Measurements from ENCODE around the gene ZNG1F. TPM values are rescaled to one million over a fixed set of nuclear protein-coding genes. Genes with fewer than 3 reads are reported as not detected.
"Not testable (repeated sequence)": the region's sequence is repeated elsewhere in the genome, so short reads cannot be mapped to it uniquely, and the experiment has no call there.

ZNG1F gene
- 7.7 and 13.3 TPM in 2 replicates for total RNA-seq (2014; rRNA removed; shearing (Covaris generic))
- 14.0 and 18.3 TPM in 2 replicates for polyA plus RNA-seq (2016; fragmentation: Nextera tagmentation; extraction: Ambion mirVana)
- long read RNA-seq, partial matches to known transcripts, result 6 of 12 reads
- long read RNA-seq, other reads (novel, unspliced or antisense), result 6 of 12 reads

DNA sequence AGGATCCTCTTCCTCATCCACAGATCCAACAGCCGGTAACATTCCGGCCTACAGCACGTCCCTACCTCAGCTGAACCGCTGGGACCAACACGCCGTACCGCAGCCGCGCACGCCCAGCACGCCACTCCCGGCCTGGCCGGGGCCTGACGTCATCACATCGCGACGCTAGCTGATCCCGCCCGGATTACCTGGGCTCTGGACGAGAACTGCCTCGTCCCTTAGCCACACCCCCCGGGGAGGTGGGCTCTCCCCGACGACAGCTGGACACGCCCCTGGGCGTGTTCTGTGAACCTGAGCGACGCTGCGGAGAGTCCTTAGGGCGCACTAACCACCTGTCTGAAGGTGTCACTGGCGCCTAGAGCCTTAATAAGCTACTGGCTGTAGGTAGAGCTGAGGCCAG, at the start of gene ZNG1F:
Gene ZNG1F, minus strand, starts transcription at position 101 of the 400 bp plus-strand sequence. Its CDS starts 59 bp downstream, at position 42.
- not testable (repeated sequence) for H3K27ac ChIP-seq (ENCODE audit: low read depth); H3K9me3 Mint-ChIP-seq; H3K27me3 Mint-ChIP-seq (ENCODE audit: insufficient read depth, low read depth, poor library complexity); ATAC-seq; DNase-seq (ENCODE audit: low spot score); H3K9me2 ChIP-seq (ENCODE audit: insufficient read depth); H3K4me3 ChIP-seq; H3K27me3 ChIP-seq (ENCODE audit: insufficient read depth); H2AFZ ChIP-seq; H4K20me1 ChIP-seq (replicated peaks; ENCODE audit: insufficient read depth); H3K4me1 ChIP-seq (ENCODE audit: insufficient read depth); H3K4me1 Mint-ChIP-seq; H3K36me3 Mint-ChIP-seq (ENCODE audit: low read depth); H3K27ac Mint-ChIP-seq; H3F3A ChIP-seq (replicated peaks; ENCODE audit: low read depth); H3K36me3 ChIP-seq (ENCODE audit: insufficient read depth); H3K79me2 ChIP-seq (replicated peaks; ENCODE audit: insufficient read depth); H3K4me3 Mint-ChIP-seq; H3K4me2 ChIP-seq

DNA sequence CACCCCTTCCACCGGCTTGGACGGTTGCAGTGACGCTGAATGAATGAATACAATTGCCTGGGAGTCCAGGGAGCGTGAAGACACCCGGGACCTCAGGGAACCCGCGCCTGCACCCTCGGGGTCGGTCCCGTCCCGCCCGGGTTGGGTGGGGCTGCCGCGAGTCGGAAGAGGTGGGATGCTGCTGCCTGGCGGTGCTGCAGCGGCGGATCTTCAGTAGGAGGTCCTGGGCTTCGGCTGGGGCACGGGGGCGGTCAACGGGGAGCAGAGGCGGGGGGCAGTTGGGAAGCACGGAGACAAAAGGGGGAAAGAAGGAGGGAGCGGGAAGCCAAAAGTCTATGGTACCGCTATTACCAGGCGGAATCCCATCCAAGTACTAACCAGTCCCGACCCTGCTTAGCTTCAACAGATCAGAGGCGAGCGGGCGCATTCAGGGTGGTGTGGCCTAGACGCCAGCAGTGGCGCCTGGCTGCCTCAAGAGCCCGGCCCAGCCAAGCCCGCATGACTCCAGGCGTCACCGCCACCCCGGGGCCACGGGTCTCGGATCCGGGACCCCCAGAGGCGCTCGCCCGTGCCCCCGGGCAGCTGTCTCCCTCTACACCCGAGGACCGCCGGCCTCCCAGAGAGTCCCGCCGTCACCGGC, 48.1 kb upstream of the ZNG1F start:
- H3K27me3 ChIP-seq (ENCODE audit: insufficient read depth), result peaks cover 33% of the 10 kb centered on the region
- H3K36me3 ChIP-seq (ENCODE audit: insufficient read depth); H3K4me3 Mint-ChIP-seq; H3K4me1 Mint-ChIP-seq; H3K27ac Mint-ChIP-seq; H3K27ac ChIP-seq (ENCODE audit: low read depth); H2AFZ ChIP-seq; H3K4me1 ChIP-seq (ENCODE audit: insufficient read depth); H3K9me2 ChIP-seq (ENCODE audit: insufficient read depth); H3K4me2 ChIP-seq; H3F3A ChIP-seq (replicated peaks; ENCODE audit: low read depth); H4K20me1 ChIP-seq (replicated peaks; ENCODE audit: insufficient read depth); H3K79me2 ChIP-seq (replicated peaks; ENCODE audit: insufficient read depth); ATAC-seq: not testable (repeated sequence)
- 0 out of 2 replicates have a peak overlapping the region, but pooled peaks have one; percentile 30 for H3K4me3 ChIP-seq
- peak; percentile 0 for DNase-seq (ENCODE audit: low spot score)
- Mint-ChIP-seq H3K27me3 (ENCODE audit: insufficient read depth, low read depth, poor library complexity) (peaks cover 23% of the 10 kb centered on the region), H3K36me3 (ENCODE audit: low read depth) (peaks cover 26% of the 10 kb centered on the region), H3K9me3 (peaks cover 70% of the 10 kb centered on the region)

DNA sequence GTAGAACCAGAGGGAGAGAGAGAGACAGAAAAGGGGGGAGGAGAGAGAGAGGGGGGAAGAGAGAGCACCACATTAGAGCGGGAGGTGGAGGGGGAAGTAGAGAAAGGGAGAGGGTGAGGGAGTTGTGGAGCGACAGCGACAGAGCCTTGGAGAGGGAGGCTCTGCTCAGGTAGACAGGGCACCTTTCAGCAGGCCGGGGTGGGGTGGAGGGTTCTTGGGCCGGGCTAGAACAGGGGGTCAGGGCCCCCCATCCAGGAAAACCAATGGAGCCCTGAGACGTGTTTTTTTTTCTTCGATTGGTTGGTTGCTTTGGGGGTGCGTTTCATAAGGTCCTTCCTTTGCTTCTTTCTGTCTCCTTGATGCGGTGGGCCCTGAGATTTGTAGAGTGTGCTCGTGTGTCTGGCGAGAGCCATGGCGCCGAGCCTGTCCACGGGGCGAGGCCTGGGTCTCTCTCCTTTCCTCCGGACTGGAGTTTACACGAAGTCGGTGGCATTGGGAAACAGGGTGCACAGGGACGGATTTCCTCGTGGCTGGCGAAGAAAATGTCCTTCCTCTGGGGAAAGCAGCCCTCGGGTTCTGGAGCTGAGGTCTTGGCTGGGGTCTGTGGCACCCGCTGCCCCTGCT, 47.5 kb upstream of the ZNG1F start:
- H3K27ac ChIP-seq (ENCODE audit: low read depth), result not testable (repeated sequence)

More for the DNA sequence above, 47.5 kb upstream of the ZNG1F start:
- H2AFZ ChIP-seq; H3K4me3 ChIP-seq; H3F3A ChIP-seq (replicated peaks; ENCODE audit: low read depth); H3K4me3 Mint-ChIP-seq; H3K4me1 ChIP-seq (ENCODE audit: insufficient read depth); H3K27ac Mint-ChIP-seq; H3K36me3 ChIP-seq (ENCODE audit: insufficient read depth); ATAC-seq; H4K20me1 ChIP-seq (replicated peaks; ENCODE audit: insufficient read depth); H3K9me2 ChIP-seq (ENCODE audit: insufficient read depth); H3K4me1 Mint-ChIP-seq; H3K79me2 ChIP-seq (replicated peaks; ENCODE audit: insufficient read depth); H3K4me2 ChIP-seq; DNase-seq (ENCODE audit: low spot score): not testable (repeated sequence)
- Mint-ChIP-seq H3K27me3 (ENCODE audit: insufficient read depth, low read depth, poor library complexity) (peaks cover 23% of the 10 kb centered on the region), H3K36me3 (ENCODE audit: low read depth) (peaks cover 26% of the 10 kb centered on the region), H3K9me3 (peaks cover 65% of the 10 kb centered on the region)
- peaks cover 32% of the 10 kb centered on the region for H3K27me3 ChIP-seq (ENCODE audit: insufficient read depth)
- peak; percentile 35 for TF ChIP-seq EZH2 (IDR thresholded peaks at IDR 0.05; ENCODE audit: low read depth, unreplicated experiment)

All from GM23338 (cell line).